ENCODE data around the gene TLK1.

TLK1 gene

DNA sequence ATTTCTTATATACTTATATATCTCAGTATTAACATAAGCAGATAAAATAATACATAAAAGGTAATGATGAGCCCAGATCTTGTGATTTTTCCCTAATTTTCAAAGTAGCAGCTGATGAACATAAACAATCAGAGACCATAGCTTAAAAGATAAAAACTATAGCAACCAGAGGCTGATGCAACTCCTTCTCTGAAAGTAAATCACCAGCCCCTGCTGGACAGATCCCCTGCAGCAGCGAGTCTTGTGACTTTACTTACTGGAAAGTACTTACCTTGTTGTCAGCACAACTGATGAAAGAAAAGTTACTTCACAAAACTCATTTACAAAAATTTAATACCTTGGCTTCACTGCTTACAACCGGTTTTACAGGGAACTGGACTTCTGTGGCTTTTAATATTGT lies 164.4 kb downstream of the TLK1 start:
- DNase-seq = no peak

- no peak for DNase-seq
These were observed 169.1 kb downstream of the TLK1 start for GRCh38 chr2:170991398-170992182.

DNA sequence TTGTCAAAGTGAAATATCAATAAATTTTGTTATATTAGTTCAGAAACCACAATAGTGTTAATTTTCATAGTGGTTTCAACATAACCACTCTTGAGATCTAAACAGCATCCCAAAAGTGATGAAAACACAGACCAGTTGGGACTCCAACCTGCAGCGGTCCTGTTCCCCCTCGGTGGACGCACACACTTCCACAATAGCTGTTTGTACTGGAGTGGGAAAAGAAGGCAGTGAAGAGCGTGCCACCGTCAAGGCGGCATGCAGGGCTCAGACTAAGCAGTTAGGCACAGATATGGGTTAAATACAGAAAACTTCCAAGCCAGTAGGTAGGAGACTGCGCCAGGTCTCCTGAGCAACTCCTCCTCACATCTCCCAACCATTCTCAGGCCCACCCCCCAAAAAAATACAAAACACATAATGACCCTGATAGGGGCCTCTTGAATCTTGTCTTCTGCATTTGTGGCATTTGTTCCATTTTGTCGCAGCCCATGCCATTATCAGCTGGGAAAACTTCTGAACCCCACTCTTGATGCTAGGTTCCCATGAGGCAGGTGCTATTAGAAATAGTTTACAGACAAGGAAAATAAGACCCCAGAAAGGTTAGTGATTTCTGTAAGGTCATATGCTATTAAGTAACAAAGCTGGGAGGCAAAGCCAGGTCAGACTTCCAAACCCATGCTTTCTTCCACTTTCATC lies 174.0 kb downstream of the TLK1 start:
- DNase-seq = no peak

DNA sequence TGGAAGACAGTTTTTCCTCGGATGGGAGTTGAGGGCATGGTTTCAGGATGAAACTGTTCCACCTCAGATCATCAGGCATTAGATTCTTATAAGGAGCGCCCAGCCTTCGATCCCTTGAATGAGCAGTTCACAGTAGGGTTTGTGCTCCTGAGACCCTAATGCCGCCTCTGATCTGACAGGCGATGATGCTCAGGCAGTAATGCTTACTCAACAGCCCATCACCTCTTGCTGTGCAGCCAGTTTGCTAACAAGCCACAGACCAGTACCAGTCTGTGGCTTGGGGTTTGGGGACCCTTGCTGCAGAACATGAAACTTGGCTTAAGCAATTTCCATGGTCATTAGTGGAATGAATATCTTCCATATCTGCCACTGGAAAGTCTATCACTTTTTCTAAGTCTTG lies 175.3 kb downstream of the TLK1 start:
- DNase-seq = no peak

GRCh38 chr2:170984079-170984478 lies 176.6 kb downstream of the TLK1 start:
- DNase-seq = no peak

DNA sequence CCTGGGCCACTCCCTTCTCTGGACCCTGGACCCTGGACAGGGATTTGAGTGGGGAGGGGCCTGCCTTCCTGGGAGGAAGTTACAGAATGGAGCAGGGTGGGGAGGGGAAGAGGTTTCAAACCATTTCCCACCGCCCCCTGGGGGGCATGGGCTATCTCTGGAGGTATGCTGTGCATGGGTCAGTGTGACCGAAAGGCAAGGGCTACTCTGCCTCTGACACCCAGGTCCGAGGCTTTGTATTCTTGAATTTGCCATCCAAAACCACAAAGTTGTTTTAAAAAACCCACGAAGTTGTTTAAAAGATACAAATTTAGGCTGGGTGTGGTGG lies 184.8 kb downstream of the TLK1 start:
- DNase-seq = no peak

GRCh38 chr2:170975127-170975942 lies 185.4 kb downstream of the TLK1 start:
- DNase-seq = no peak

GRCh38 chr2:170974304-170974993 lies 186.2 kb downstream of the TLK1 start:
- no peak for DNase-seq

- DNase-seq = peak; percentile 57 to 61
These were observed 187.0 kb downstream of the TLK1 start for GRCh38 chr2:170973492-170974303.

- no peak for DNase-seq
These were observed 187.5 kb downstream of the TLK1 start for GRCh38 chr2:170973225-170973491.

DNA sequence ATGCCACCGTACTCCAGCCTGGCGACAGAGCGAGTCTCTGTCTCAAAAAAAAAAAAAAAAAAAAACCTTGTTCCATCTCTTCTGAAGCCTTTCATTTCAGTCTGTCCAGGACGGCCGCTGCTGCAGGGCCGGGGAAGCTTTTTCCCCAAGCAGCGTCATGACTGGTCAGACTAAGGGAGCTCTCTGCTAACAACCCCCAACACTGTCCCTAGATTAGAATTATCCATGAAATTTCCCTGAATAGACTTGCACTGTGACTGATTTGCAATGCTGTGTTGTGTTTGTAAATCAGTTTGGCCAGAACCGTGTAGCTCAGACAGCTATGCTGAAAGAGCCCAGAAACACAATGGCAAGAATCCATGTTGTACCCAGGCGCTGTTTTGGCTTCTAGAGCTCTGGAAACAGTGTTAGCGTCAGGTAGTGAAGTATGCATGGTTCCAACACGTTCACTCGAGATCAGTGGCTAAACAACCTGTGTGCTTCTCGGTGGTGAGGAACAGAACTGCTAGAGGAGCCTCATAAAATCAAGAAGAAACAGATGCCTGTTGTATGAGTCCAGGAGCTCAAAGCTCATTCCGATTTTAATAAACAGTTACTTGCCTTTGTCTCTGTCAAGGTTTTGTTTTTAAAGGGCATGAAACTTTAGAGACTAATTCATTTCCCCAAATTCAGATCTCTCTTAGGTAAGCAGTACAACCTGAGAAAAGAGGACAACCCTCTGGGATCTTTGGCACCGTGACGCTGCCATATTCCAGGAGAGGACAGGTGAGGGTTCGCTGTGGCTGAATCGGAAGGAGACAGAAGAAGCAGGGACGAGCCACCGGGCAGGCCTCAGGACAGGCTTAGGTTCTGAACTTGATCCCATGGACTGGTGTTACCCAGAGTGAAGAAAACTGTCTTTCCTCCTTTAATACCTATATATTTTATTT lies 188.1 kb downstream of the TLK1 start:
- peak in 1 of 2 experiments; percentile 4 for DNase-seq

DNA sequence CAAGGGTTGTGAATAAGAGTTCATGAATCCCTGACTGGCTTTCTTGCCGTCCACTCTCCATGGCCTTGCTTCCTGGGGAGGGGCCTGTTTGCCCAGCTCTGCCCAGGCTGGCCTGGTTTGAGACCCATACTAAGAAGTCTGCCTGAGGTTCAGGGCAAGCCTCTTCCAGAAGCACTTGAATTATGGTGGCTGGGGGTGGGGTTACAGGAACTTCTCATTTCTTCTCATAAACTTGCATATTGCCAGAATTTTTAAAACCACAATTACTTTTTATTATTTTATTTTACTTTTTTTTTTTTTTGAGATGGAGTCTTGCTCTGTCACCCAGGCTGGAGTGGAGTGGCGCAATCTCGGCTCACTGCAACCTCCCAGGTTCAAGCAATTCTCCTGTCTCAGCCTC lies 189.6 kb downstream of the TLK1 start:
- DNase-seq = no peak

DNA sequence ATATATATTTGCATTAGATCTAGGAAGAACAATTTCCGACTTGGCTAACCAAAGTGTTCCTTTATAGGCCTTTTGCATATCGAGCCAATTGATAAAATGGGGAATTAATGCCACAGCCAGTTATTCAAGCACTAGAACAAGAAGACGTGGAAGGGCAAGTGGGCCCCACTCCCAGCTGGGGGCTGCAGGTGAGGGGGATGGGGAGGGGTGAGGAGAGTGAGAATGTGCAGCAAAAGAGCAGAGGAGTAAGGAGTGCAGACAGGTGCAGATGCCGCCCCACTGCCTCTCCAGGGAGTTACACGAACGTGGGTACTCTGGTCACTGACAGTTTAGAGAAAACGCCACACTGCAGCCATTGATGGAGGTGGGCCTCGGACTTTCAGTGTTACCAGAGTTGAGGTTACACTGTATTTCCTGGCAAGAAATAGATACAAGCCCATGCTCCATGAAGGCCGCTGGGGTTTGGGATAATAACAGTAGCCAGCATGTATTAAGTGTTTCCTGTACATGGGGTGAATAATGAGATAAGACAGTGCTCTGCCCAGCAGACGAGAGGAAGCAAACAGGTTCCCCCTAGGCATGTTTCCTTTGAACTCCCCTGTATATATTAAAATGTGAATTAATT lies 190.7 kb downstream of the TLK1 start:
- DNase-seq = no peak

DNA sequence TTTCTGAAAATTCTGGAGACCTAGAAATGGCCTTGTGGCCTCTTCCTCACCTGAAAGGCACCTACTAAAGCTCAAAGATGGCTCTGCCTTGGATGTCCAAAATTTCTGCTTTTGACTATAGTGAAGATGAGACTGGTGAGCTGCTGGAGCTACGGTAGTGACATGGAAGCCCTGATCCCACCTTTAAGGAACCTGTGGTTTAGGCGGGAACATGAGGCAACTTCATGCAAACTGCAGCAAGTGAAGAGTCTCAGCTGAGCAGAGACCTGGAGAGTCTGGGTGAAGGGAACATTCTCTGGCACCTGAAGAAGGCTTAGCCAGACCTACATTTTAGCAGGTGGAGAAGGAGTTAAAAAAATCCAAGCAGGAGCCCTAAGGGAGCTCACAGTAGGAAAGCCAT lies 191.7 kb downstream of the TLK1 start:
- DNase-seq = no peak

DNA sequence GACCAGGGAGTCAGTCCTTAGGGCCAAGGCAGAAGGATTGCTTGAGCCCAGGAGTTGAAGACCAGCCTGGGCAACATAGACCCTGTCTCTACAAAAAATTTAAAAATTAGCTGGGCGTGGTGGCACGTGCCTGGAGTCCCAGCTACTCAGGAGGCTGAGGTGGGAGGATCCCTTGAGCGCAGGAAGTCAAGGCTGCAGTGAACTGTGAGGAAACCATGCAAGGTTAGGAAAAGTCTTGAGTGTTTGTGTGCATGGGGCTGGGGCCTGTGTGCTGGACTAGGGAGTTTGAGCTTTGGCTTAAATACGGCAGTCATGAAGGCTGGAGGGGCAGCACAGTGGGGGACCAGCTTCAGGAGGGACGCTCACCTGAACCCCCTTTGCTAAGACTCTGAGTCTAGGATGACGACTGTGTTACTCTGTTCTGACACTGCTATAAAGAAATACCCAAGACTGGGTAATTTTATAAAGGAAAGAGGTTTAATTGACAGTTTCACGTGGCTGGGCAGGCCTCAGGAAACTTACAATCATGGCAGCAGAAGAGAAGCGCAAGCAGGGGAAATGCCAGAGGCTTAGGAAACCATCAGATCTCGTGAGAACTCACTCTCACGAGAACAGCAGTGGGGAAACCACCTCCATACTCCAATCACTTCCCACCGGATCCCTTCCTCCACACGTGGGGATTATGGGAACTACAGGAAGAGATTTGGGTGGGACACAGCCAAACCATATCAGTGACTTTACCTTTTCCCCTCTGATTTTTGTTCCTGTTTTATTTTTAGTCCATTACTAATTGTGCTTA lies 192.3 kb downstream of the TLK1 start:
- no peak for DNase-seq

- DNase-seq = no peak
These were observed 193.1 kb downstream of the TLK1 start for GRCh38 chr2:170967553-170967952.

DNA sequence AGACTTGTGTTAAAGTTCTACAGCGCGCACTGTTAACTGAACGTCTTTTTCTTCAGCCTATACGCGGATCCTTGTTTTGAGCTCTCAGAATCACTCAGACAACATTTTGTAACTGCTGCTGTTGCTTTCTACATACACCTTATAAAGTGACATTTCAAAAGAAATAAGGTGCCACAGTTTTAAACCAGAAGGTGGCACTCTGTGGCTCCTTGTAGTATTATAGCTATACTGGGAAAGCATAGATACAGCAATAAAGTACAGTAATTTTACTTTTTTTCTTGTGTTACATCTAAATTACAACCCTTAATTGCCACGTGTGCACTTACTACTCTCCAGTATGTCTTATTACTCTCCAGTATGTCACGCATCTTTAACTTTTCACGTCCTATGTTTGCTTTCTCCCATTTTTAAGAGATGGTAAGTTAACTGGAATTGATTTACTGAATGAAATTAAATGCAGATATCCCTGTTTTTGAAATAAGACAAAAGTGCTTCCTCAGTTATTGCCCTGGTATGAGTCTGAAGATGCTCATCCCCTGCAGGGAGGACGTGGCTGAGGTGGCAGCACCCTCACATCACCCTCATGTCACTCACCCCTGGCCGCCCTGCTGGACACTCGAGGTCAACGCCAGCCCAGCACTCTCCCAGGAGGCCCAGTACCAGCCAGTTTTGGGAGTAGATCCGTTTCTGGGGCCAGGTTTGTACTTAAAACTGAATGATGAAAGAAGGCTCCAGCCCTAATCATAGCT lies 193.9 kb downstream of the TLK1 start:
- peak in 1 of 2 experiments; percentile 11 for DNase-seq

- DNase-seq = no peak
These were observed 195.1 kb downstream of the TLK1 start for GRCh38 chr2:170965446-170966225.
